Measurements from ENCODE around the gene BLID. TPM values are rescaled to one million over a fixed set of nuclear protein-coding genes. Genes with fewer than 3 reads are reported as not detected.

The BLID gene, protein sequence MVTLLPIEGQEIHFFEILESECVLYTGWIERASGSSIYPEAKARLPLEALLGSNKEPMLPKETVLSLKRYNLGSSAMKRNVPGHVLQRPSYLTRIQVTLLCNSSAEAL
- total RNA-seq: not detected

DNA sequence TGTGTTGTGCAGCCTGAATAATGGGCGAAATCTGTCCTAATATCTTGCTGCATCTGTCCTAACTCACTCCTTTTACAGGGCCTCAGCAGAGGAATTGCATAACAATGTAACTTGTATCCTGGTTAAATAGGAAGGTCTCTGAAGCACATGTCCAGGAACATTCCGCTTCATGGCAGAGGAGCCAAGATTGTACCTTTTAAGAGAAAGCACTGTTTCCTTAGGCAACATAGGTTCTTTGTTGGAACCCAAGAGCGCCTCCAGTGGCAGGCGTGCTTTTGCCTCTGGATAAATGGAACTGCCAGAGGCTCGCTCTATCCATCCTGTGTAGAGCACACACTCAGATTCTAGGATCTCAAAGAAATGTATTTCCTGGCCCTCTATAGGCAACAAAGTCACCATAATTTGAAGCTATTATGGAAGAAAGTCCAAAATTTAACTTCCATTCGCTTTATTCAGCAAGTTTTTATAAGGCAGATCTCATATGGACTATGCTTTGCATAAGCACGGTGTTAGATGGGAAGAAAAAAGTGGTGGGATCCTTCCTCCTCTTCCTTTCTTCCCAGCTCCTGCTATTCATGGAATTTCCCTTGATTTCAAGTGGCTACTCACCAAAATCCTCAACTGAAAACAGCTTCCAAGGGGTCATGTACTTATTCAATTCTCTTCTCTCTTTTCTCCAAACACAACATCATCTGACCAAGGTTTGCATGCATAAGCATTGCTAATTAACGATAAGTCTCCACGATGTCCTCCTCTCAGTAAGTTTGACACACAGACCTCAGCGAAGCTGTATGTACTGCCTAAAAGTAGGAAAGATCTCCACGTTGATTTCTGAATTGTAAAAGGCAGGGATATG lies at the start of gene BLID:
BLID (minus strand) TSS at position 692 of the 856 bp plus-strand sequence; CDS start at position 399, 293 bp downstream.
- H3K4me1 ChIP-seq (ENCODE audit: insufficient read depth, low read length): no peaks in the 10 kb centered on the region
- H3K9me3 ChIP-seq (ENCODE audit: low read depth, low read length): no peaks in the 10 kb centered on the region
- H3K27me3 ChIP-seq (ENCODE audit: insufficient read depth, low read length): no peaks in the 10 kb centered on the region
- no peak within 1 kb of the TSS for H3K4me3 ChIP-seq (ENCODE audit: low read length)

DNA sequence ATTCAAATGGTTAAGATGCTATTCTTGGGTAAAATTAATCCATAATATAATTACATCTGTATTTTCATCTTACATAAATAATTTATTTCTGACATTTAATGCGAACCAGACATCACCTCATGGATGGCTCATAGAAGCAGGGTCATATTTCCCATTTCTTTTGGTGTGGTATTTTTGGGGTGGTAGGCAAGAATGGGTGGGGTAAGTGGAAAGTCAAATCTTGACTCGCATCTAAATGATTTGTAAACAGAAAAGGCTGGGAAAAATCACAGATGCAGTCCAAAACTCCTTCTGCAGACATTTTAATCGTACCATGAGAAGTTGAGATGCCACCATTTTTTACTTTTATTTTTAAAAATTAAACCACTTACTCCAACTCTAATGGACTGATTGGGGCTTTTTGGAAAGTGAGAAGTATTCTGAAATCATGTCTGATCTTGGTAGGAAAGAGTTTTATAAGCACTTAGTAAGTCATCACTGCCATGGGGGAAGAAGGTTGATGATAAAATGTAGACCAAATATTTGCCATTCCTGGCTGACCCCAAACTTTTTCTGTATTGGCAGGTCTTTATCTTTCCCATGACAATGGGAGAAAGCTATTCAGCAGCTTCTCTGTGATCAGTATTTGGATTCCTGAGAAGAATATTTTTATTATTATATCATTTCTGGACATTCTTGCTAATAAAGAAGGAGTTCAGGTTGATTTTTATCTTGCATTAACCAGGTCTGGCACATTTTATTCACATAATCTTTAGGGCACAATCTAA lies 47.2 kb upstream of the BLID start:
- no peaks in the 10 kb centered on the region for H3K27me3 ChIP-seq (ENCODE audit: insufficient read depth, low read length)
- H3K4me1 ChIP-seq (ENCODE audit: insufficient read depth, low read length): no peaks in the 10 kb centered on the region
- H3K9me3 ChIP-seq (ENCODE audit: low read depth, low read length): no peaks in the 10 kb centered on the region
- no peak overlapping the region for H3K4me3 ChIP-seq (ENCODE audit: low read length)

GRCh38 chr11:122162095-122162494 lies 46.1 kb upstream of the BLID start:
- Histone ChIP-seq H3K27me3 (ENCODE audit: insufficient read depth, low read length) (no peaks in the 10 kb centered on the region), H3K4me3 (ENCODE audit: low read length) (no peak overlapping the region), H3K4me1 (ENCODE audit: insufficient read depth, low read length) (peaks cover 1% of the 10 kb centered on the region), H3K9me3 (ENCODE audit: low read depth, low read length) (no peaks in the 10 kb centered on the region)

DNA sequence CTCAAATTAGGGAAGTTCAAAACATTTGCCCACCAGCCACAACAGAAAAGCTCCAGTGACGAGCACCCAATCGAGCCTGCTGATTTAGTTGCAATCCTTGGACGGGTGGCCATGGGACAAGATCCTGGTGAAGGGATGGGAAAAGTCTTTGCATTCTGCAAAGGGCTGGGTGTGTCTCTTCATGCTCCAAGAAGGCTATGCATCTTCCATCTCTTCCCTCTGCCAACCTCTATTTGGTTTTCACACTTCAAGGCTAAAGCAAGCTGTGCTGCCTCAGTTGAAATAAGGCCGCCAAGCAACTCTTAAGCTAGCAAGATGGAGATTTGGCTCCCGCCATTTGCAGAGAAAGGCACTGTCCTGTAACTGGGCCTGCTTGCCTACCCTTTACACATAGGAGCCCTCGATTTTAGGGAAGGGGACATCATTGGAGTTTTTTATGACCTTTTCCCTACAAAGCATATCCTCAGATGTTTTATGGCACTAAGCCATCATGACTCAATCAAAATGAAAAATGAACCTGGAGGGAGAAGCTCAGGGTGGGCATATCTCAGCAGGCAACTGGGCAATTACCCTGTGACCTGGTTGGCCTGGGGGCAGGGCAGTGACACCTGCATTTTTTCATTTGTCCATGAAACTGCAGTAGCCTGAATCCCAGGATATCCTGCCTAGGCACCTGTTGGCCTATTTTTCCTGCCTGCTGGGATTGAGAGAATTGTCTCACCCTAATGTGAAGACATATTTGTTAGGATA lies 45.0 kb upstream of the BLID start:
- H3K4me3 ChIP-seq (ENCODE audit: low read length): no peak overlapping the region
- peaks cover 4% of the 10 kb centered on the region for H3K4me1 ChIP-seq (ENCODE audit: insufficient read depth, low read length)
- no peaks in the 10 kb centered on the region for H3K27me3 ChIP-seq (ENCODE audit: insufficient read depth, low read length)
- no peaks in the 10 kb centered on the region for H3K9me3 ChIP-seq (ENCODE audit: low read depth, low read length)

DNA sequence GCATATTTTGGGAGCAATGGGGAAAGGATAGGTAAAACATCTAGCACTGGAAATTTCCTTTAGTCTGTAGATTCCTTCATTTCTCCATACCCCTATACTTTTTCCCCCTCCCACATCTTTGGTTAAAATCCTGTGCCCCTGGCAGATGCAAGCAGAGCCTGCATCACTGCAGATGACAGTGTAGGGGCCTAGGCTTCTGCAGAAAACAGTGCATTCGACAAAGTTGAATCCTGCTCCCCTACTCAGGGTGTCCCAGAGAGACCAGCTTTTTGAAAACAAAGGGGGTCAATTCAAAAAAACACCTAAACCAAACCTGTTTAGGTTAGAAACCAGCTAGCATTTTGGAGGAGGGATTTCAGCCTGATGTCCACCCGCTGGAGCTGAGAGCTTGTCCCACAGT lies 43.8 kb upstream of the BLID start:
- H3K4me1 ChIP-seq (ENCODE audit: insufficient read depth, low read length): peaks cover 4% of the 10 kb centered on the region
- no peaks in the 10 kb centered on the region for H3K9me3 ChIP-seq (ENCODE audit: low read depth, low read length)
- H3K27me3 ChIP-seq (ENCODE audit: insufficient read depth, low read length): no peaks in the 10 kb centered on the region
- H3K4me3 ChIP-seq (ENCODE audit: low read length): no peak overlapping the region

DNA sequence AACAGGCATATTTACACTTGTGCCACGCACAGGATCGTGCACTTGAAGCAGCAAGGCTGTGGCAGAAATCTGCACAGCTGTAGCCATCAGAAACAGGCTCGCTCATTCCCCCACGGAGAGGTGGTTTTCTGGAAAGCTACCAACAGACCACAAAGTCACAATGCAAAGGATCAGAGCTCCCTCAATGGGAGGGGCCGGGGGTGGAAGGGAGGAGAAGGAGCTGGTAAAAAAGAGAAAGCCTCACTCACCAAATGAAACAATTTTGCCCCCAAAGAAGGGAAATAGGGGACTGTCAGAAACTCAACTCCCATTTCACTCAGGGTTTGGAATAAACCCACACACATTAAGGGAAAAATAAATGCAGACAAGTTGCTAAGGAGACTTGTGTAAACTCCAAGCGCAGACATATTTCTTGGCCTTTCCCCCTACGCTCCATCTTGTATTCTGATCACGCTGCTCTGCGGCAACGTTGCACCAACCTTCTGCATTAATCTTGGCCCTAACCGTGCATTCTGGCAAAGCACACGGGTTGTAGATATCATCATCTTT lies 43.2 kb upstream of the BLID start:
- Histone ChIP-seq H3K27me3 (ENCODE audit: insufficient read depth, low read length) (no peaks in the 10 kb centered on the region), H3K4me1 (ENCODE audit: insufficient read depth, low read length) (peaks cover 4% of the 10 kb centered on the region), H3K9me3 (ENCODE audit: low read depth, low read length) (no peaks in the 10 kb centered on the region), H3K4me3 (ENCODE audit: low read length) (no peak overlapping the region)

- Histone ChIP-seq H3K4me3 (ENCODE audit: low read length) (no peak overlapping the region), H3K27me3 (ENCODE audit: insufficient read depth, low read length) (no peaks in the 10 kb centered on the region), H3K9me3 (ENCODE audit: low read depth, low read length) (no peaks in the 10 kb centered on the region), H3K4me1 (ENCODE audit: insufficient read depth, low read length) (peaks cover 4% of the 10 kb centered on the region)
Observed at GRCh38 chr11:122158171-122158570, 42.2 kb upstream of the BLID start.

GRCh38 chr11:122157653-122158161 lies 41.7 kb upstream of the BLID start:
- Histone ChIP-seq H3K27me3 (ENCODE audit: insufficient read depth, low read length) (no peaks in the 10 kb centered on the region), H3K9me3 (ENCODE audit: low read depth, low read length) (no peaks in the 10 kb centered on the region), H3K4me1 (ENCODE audit: insufficient read depth, low read length) (peaks cover 4% of the 10 kb centered on the region), H3K4me3 (ENCODE audit: low read length) (no peak overlapping the region)

DNA sequence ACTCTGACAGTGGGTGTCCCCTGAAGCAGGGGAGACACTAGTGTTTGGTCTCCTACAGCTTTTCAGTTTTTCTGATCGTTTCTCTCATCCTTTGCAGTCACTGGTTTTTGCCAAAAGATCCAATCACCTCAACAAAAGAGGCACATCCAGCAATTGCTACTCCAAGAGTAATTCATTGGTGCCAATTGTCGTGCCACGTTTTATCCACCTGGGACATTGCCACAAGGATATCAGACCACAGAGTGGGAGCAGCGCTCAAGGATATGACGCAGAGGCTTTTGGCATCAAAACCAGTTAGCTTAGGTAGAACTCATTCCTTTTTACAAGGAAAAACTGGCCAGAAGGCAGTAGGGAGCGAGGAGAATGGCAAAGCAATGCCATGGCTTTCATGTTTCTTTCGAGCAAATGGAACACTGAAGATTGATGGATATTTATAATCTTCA lies 40.9 kb upstream of the BLID start:
- Histone ChIP-seq H3K4me1 (ENCODE audit: insufficient read depth, low read length) (peaks cover 4% of the 10 kb centered on the region), H3K27me3 (ENCODE audit: insufficient read depth, low read length) (no peaks in the 10 kb centered on the region), H3K4me3 (ENCODE audit: low read length) (no peak overlapping the region), H3K9me3 (ENCODE audit: low read depth, low read length) (no peaks in the 10 kb centered on the region)

DNA sequence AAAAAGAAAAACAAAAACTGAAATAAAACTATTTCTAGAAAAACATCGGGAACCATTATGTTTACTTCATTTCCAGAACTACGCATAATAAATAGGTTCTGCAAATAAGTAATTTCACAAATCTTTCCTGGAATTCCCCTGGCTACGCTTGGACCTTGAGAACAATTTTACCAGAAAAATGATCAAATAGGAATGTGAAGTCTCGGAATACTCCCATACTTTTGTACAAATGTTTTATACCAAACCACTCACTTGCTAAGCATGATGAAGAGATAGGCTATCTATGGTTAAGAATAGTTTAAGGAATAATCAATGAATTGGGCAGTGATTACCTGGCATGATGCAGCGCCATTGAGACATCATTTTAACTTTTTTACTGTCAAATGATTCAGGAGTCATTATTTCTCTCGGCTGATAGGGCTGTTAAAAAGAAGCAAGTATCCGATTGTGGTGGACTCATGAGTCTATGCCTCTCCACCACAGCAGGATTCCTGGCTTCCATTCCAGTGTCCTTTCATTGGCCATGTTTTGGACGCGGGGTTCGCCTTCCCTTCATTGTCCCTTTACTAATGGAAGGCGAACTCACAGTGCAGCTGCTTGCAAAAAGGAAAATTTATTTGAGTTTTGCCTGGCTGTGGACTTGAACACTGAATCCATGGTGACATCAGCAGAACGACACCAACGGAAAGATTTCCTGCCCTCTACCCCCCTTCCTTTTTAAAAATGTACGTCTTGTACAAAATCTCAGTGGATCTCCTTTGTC lies 39.9 kb upstream of the BLID start:
- Histone ChIP-seq H3K9me3 (ENCODE audit: low read depth, low read length) (no peaks in the 10 kb centered on the region), H3K4me1 (ENCODE audit: insufficient read depth, low read length) (peaks cover 4% of the 10 kb centered on the region), H3K4me3 (ENCODE audit: low read length) (no peak overlapping the region), H3K27me3 (ENCODE audit: insufficient read depth, low read length) (no peaks in the 10 kb centered on the region)

DNA sequence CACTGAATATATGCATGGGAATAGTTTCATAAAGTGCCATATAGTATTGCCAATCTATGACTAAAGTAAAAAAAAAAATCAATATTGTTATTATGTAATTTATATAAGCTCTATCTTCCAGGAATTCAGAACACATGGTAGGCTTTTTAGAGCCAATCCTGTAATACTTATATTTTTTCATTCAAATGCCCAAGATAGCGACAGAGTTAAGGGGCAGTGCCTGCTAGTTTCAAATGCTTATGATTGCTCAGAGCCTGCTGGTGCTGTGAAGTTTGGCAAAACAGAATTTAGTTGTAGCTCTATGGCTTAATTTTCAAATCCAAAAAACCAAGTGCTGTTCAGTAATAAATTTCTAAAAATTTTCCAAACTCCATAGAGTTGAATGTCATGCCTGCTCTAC lies 39.0 kb upstream of the BLID start:
- peaks cover 3% of the 10 kb centered on the region for H3K27me3 ChIP-seq (ENCODE audit: insufficient read depth, low read length)
- H3K4me3 ChIP-seq (ENCODE audit: low read length): no peak overlapping the region

DNA sequence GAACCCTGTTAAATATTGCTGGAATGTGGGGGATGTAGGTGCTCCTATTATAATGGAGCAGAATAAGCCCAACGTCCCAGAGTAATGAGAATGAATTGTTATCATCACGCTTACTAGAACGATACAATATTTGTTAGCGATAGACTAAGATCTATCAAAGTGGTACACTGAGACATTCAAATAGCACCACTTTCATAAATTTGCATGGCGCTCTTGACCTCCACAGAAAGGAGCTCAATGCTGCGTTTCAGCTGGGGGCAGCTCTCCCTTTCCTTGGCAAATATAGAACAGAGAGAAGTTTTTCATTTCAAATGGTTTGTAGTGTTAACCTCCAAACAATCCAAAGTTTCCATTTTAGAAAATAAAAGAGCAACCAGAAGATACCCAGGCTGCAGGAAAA lies 38.2 kb upstream of the BLID start:
- Histone ChIP-seq H3K4me1 (ENCODE audit: insufficient read depth, low read length) (peaks cover 4% of the 10 kb centered on the region), H3K27me3 (ENCODE audit: insufficient read depth, low read length) (peaks cover 6% of the 10 kb centered on the region), H3K4me3 (ENCODE audit: low read length) (no peak overlapping the region), H3K9me3 (ENCODE audit: low read depth, low read length) (no peaks in the 10 kb centered on the region)

More for the DNA sequence above, 39.0 kb upstream of the BLID start:
- no peaks in the 10 kb centered on the region for H3K9me3 ChIP-seq (ENCODE audit: low read depth, low read length)
- H3K4me1 ChIP-seq (ENCODE audit: insufficient read depth, low read length): peaks cover 4% of the 10 kb centered on the region

- no peak overlapping the region for H3K4me3 ChIP-seq (ENCODE audit: low read length)
- peaks cover 6% of the 10 kb centered on the region for H3K27me3 ChIP-seq (ENCODE audit: insufficient read depth, low read length)
- H3K4me1 ChIP-seq (ENCODE audit: insufficient read depth, low read length): peaks cover 4% of the 10 kb centered on the region
- H3K9me3 ChIP-seq (ENCODE audit: low read depth, low read length): no peaks in the 10 kb centered on the region
Observed at GRCh38 chr11:122153746-122154145, 37.7 kb upstream of the BLID start.

All from mononuclear cell (primary cell).